ENCODE measurements around the gene NTNG2.

Gene NTNG2

DNA sequence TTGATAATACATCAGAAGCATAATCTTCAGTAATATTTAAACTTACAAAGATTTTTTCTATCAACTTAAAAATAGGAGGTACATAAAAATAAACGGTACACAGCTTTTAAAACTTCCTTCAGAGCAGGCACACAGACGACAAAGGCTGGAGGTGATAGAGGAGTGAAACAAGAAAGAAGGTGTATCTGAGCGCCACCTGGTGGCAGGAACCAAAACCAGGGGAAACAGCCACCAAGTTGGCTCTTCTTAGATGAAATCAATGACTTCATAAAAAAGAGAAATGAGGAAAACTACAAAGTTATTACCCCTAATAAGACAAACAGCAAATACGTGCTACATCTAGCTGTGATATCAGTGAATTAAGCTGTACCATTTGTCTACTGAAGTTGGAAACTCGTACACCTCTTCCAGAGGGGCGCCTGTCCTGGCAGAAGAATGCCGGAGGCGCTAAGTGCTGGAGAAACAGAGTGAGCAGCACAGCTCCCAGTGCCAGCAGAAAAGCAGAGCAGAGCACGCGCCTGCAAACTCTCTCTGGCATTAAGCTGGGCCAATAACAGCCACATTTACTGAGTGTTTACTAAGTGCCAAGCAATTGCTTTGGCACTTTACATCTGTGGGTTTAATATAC is 107.0 kb downstream of the NTNG2 start:
- peak; percentile 53 to 73 for DNase-seq

DNA sequence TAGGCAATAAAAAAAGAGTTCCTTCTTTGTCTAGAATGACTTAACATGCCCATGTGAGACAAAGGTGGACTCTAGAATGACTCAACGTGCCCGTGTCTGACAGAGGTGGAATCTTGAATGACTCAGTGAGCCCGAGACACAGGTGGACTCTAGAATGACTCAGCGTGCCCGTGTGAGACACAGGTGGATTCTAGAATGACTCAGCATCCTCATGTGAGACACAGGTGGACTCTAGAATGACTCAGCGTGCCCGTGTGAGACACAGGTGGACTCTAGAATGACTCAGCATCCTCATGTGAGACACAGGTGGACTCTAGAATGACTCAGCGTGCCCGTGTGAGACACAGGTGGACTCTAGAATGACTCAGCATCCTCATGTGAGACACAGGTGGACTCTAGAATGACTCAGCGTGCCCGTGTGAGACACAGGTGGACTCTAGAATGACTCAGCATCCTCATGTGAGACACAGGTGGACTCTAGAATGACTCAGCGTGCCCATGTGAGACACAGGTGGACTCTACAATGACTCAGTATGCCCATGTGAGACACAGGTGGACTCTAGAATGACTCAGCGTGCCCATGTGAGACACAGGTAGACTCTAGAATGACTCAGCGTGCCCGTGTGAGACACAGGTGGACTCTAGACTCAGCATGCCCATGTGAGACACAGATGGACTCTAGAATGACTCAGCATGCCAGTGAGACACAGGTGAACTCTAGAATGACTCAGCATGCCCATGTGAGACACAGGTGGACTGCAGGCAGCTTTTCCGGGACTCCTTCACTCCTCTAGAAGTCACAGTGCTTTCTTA is 108.1 kb downstream of the NTNG2 start:
- DNase-seq = peak; percentile 37 to 38

DNA sequence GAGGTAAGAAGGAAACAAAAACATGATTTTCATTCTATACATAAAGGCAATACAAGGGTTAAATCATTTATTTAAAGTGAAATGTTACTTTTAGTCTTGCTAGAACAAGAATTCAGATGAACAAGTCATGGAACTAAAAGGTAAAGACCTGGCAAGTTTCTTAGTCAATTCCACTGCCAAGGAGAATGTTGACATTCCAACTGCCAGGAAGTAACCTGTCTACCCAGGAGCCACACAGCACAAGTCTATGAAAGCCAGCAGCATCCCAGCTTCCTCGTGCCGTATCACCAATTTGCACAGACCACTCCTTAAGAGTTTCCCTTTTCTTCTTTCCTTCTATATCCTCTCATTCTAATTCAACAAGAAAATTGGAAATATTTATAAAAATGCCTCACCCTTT is 113.0 kb downstream of the NTNG2 start:
- DNase-seq = no peak

DNA sequence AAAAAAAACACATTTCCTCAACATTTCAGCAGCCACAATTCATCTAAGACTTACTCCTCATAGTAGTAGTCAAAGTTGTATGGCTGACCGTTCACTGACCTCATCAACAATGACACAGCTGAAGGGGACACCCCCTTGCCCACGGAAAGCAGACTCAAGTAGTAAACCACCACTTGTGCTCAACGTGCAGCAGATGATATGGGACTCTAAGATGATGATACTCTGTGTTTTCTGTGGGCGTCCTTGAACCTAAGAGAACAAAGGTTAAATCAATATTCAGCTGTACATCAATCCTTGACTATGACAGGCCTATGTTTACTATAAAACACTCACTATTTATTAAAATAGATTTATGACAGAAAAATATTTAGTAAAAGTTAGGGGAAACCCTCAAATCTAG is 121.3 kb downstream of the NTNG2 start:
- DNase-seq = no peak

DNA sequence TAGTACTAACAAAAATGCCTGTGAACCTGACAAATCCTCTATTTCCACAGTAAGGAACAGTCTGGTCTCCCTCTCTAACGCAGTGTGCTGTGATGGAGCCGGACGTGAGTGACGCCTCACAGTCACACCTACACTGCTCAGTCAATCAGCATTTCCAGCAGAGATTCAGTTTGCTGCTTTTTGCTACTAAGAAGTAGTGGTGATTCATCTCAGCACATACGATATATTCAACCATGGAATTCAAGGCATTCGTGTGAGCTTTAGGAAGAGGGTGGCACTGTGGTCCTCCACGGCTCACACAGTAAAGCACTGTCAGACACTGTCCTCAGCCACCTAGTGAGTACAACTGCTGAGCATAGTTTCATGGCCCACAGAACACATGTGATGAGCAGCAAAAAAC is 122.0 kb downstream of the NTNG2 start:
- no peak for DNase-seq

DNA sequence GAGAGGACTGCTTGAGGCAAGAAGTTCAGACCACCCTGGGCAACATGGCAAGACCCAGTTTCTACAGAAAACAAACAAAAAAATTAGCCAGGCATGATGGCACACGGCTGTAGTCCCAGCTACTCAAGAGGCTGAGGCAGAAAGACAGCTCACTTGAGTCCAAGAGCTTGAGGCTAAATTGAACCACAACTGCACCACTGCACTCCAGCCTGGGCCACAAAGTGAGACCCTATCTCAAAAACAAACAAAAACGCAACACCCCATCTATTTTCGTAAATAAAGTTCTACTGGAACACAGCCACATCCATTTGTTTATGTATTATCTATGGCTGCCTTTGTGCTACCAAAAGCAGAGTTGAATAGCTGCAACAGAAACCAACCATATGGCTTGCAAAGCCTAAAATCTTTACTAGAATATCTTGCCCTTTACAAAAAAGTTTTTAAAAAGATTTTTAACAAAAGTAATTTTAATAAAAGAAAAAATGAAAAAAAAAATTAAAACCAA is 125.5 kb downstream of the NTNG2 start:
- DNase-seq = no peak

DNA sequence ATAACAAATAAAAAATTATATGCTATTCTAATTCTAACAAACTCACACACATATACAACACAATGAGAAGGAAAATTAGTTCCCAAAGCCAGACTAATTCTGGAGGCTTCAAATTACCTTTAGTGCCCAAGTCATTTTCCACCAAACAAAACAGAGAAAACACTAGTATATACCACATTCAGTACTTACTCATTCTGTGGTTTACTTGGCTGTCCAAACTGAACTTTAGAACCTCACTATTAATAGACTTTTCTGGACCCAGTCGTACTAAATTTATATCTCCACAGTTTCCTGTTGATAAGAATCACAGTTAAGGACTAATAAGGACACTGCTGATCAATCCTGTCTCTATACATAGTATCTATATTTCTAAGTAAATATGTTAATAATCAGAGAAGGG is 126.5 kb downstream of the NTNG2 start:
- DNase-seq = no peak

DNA sequence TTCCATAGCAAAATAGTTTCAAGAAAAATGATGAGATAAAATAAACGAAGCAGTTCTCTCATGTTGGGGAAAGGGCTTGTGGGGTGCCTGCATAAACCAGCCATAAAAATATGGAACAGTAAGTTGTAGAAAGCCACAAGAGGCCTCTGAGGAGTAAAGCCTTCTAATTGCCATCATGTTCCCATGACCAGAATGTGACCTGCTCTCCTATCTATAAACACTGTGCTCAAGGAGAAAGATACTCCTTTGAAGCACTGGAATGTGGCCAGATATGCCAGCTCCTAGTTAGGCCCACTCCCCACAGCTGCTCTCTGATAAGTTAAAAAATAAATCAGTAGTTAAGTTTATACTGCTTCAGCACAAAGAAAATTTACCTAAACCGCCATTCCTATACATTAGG is 127.1 kb downstream of the NTNG2 start:
- DNase-seq = no peak

DNA sequence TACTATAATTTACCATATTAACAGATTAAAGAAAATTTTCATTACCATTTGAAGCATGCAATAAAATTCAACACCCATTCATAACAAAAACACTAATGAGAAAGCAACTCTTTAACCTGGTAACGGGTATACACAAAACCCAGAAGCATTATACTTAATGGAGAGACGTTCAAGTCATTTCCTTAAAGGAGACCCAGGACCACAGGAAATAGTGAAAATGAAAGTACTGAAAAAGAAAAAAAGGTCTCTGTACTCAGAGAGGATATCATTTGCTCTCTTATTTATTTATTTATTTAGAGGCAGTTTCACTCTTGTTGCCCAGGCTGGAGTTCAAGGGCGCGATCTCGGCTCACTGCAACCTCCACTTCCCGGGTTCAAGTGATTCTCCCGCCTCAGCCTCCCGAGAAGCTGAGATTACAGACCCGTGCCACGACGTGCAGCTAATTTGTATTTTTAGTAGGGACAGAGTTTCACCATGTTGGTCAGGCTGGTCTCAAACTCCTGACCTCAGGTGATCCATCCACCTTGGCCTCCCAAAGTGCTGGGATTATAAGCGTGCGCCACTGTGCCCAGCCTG is 131.4 kb downstream of the NTNG2 start:
- DNase-seq = no peak

Data from activated CD4-positive, alpha-beta T cell treated with anti-CD3 and anti-CD28 coated beads for 4 hours (primary cell).